Activated naive CD4-positive, alpha-beta T cell (primary cell): ENCODE data around the gene TBX5.

ENCODE experiments used
- DNase-seq, 4 experiments: peaks; one replicate each; lab custom pipeline; 2025; lab: John Stamatoyannopoulos, UW

TBX5 gene

GRCh38 chr12:114430306-114430705 lies 24.4 kb upstream of the TBX5 start:
- DNase-seq = no peak

GRCh38 chr12:114425031-114425626 lies 19.2 kb upstream of the TBX5 start:
- no peak for DNase-seq

- no peak for DNase-seq
Observed at GRCh38 chr12:114420944-114421335, 15.0 kb upstream of the TBX5 start.

GRCh38 chr12:114420182-114420943 lies 14.4 kb upstream of the TBX5 start:
- DNase-seq = no peak

- DNase-seq = no peak
Observed at GRCh38 chr12:114416028-114416427, 10.1 kb upstream of the TBX5 start.

GRCh38 chr12:114415525-114415868 lies 9.6 kb upstream of the TBX5 start:
- DNase-seq = no peak

- DNase-seq = no peak
Observed at GRCh38 chr12:114414866-114415524, 9.1 kb upstream of the TBX5 start.

- no peak for DNase-seq
Observed at GRCh38 chr12:114414031-114414865, 8.3 kb upstream of the TBX5 start.

- no peak for DNase-seq
Observed at GRCh38 chr12:114412825-114413749, 7.1 kb upstream of the TBX5 start.

GRCh38 chr12:114412307-114412706 lies 6.4 kb upstream of the TBX5 start:
- DNase-seq = no peak

GRCh38 chr12:114411071-114411837 lies 5.3 kb upstream of the TBX5 start:
- no peak for DNase-seq

GRCh38 chr12:114409852-114410600 lies 4.1 kb upstream of the TBX5 start:
- DNase-seq = no peak

GRCh38 chr12:114408886-114409851 lies 3.2 kb upstream of the TBX5 start:
- no peak for DNase-seq

GRCh38 chr12:114408471-114408885 lies 2.5 kb upstream of the TBX5 start:
- no peak for DNase-seq

- DNase-seq = no peak
Observed at GRCh38 chr12:114407842-114408411, 2.0 kb upstream of the TBX5 start.

GRCh38 chr12:114406984-114407841 lies 1.3 kb upstream of the TBX5 start:
- DNase-seq = no peak

GRCh38 chr12:114406316-114406983 lies 506 bp upstream of the TBX5 start:
- DNase-seq = no peak
